ENCODE measurements around the gene ATP6V0A1.
"Not testable (repeated sequence)": the region's sequence is repeated elsewhere in the genome, so short reads cannot be mapped to it uniquely, and the experiment has no call there.

The ATP6V0A1 gene

GRCh38 chr17:42536048-42536371 lies 77.3 kb downstream of the ATP6V0A1 start, which contains the start of gene NAGLU:
TSS of gene NAGLU (plus strand) at chr17:42536241. CDS start at chr17:42536273, 32 bp downstream.
- FAIRE-seq (peak; percentile 84), DNase-seq (ENCODE audit: extremely low spot score, insufficient read length, low read depth) (peak; percentile 99)

- peak; percentile 83 for DNase-seq (ENCODE audit: extremely low spot score, insufficient read length, low read depth)
- FAIRE-seq, result peak; percentile 52
These were observed 77.9 kb downstream of the ATP6V0A1 start for GRCh38 chr17:42536372-42537155.

- DNase-seq (ENCODE audit: extremely low spot score, insufficient read length, low read depth) (no peak), FAIRE-seq (no peak)
These were observed 78.6 kb downstream of the ATP6V0A1 start for GRCh38 chr17:42537156-42537805.

GRCh38 chr17:42537826-42538451 lies 79.3 kb downstream of the ATP6V0A1 start:
- DNase-seq (ENCODE audit: extremely low spot score, insufficient read length, low read depth) (no peak), FAIRE-seq (no peak)

- no peak for FAIRE-seq
- DNase-seq (ENCODE audit: extremely low spot score, insufficient read length, low read depth), result no peak
These were observed 79.8 kb downstream of the ATP6V0A1 start for GRCh38 chr17:42538482-42538881.

- FAIRE-seq; DNase-seq (ENCODE audit: extremely low spot score, insufficient read length, low read depth): not testable (repeated sequence)
These were observed 81.9 kb downstream of the ATP6V0A1 start for GRCh38 chr17:42540558-42540957.

- FAIRE-seq (no peak), DNase-seq (ENCODE audit: extremely low spot score, insufficient read length, low read depth) (no peak)
These were observed 82.6 kb downstream of the ATP6V0A1 start for GRCh38 chr17:42541041-42541833.

GRCh38 chr17:42543190-42544079 lies 84.8 kb downstream of the ATP6V0A1 start:
- DNase-seq (ENCODE audit: extremely low spot score, insufficient read length, low read depth) (no peak), FAIRE-seq (no peak)

GRCh38 chr17:42544874-42545283 lies 86.2 kb downstream of the ATP6V0A1 start:
- FAIRE-seq (no peak), DNase-seq (ENCODE audit: extremely low spot score, insufficient read length, low read depth) (no peak)

GRCh38 chr17:42545755-42546505 lies 87.3 kb downstream of the ATP6V0A1 start:
- not testable (repeated sequence) for DNase-seq (ENCODE audit: extremely low spot score, insufficient read length, low read depth); FAIRE-seq

GRCh38 chr17:42547001-42547461 lies 88.4 kb downstream of the ATP6V0A1 start:
- FAIRE-seq, result no peak
- DNase-seq (ENCODE audit: extremely low spot score, insufficient read length, low read depth), result no peak

- FAIRE-seq (no peak), DNase-seq (ENCODE audit: extremely low spot score, insufficient read length, low read depth) (no peak)
These were observed 89.0 kb downstream of the ATP6V0A1 start for GRCh38 chr17:42547698-42548069.

GRCh38 chr17:42548070-42548837 lies 89.6 kb downstream of the ATP6V0A1 start:
- FAIRE-seq (peak; percentile 94), DNase-seq (ENCODE audit: extremely low spot score, insufficient read length, low read depth) (peak; percentile 90)

GRCh38 chr17:42548993-42549755 lies 90.5 kb downstream of the ATP6V0A1 start:
- DNase-seq (ENCODE audit: extremely low spot score, insufficient read length, low read depth) (no peak), FAIRE-seq (peak; percentile 38)

- DNase-seq (ENCODE audit: extremely low spot score, insufficient read length, low read depth); FAIRE-seq: not testable (repeated sequence)
These were observed 94.1 kb downstream of the ATP6V0A1 start, which contains the start of gene HSD17B1 for GRCh38 chr17:42552736-42553135. TSS of gene HSD17B1 (plus strand) at chr17:42552923. CDS start at chr17:42552934, 11 bp downstream.

- no peak for FAIRE-seq
These were observed 94.6 kb downstream of the ATP6V0A1 start for GRCh38 chr17:42553161-42553818.

More at GRCh38 chr17:42553161-42553818, 94.6 kb downstream of the ATP6V0A1 start:
- no peak for DNase-seq (ENCODE audit: extremely low spot score, insufficient read length, low read depth)

Measured in GM18507 (cell line).